Suppressor macrophage treated with lipopolysaccharide for 4 hours (primary cell): ENCODE measurements around the gene CCN6.

ENCODE experiments used
- DNase-seq: peaks from one replicate; pipeline ENCODE4 v3.0.0-alpha.2; 2020

The CCN6 gene

DNA sequence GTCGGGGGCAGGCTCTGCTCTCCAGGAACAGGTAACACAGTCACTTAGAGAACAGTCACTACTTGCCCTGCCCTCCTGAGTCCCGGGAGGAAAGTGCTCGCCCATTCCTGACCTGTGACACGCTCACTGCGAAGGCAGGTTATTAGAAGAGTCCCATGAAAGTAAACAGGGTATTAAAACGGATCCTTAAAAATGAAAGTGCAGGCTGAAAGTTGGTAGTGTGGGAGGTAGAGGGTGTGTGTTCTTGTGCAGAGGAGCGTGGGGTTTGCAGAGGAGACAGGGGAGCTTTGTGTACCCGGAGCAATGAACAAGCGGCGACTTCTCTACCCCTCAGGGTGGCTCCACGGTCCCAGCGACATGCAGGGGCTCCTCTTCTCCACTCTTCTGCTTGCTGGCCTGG lies at the start of gene CCN6:
TSS of gene CCN6 (plus strand) at position 104 of the 400 bp plus-strand sequence. CDS start at position 358, 254 bp downstream.
- no peak for DNase-seq

DNA sequence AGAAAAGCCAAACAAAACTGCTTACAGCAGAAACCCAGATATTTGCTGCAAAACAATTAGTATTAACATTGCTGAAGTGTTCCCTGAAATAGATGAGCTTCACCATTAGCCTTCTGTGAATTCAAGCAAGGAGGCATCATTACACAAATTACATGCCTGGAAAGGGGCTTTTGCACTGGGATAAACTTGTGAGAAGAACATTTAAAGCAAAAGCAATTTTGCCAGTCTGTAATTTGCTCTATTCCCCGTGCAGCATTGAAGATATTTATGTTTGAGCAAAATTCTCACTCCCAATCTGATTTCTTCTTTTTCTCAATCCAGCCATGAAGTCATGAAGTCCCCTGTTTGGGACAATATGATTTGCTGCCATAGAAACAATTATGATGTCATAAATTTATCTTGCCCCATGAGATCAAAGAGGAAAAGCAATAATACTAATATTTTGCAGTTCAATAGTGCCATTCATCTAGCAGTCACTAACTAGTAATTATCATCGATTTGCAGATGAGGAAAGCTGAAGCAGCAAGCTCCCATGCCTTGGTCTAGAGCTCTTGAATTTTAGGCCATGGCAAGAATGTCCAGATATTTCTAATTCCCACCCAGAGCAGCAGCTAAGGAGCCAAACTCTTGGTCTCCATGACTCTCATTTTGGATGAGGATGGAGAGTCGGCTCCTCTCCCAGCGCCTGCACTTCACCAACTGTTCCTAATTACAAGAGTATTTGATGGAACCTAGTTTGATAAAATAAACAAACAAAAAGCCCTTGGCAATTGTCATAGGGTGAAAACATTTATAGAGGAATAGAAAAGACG lies 49.5 kb upstream of the CCN6 start:
- DNase-seq, result no peak

DNA sequence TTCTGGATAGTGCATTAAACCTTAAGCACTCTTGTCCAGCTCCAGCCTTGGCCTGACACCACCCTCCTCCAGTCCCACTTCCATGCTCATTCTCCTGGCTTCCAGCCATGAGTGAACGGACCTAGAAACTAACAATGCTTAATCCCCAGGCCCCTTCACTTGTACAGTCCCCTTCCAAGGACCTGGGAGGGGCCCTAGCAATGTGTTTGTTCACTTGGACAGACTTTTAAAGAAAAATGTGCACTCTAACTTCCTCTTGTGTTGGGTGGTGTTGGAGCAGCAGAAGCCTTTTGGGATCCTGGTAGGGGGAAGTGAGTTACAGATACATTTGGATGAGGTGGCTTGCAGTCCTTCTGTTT lies 48.9 kb upstream of the CCN6 start:
- peak; percentile 37 for DNase-seq

DNA sequence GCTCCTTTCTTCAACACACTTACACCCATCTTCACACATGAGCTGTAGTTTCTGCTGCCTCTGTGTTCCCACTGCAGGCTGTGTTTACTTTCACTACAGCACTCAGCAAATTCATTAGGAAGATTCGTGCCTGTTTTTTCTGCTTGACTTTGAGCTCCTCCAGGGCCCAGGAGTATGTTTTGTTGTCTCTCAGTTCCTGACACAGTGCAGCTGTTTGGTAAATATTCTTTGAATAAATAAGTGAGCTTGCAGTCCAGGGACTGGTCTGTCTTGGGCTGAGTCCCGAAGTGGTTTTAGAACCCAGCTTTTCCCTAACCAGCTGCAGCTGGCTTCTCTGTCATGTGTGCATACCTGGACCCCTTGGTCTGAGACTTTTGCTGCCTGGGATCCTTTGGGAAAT lies 46.6 kb upstream of the CCN6 start:
- no peak for DNase-seq

DNA sequence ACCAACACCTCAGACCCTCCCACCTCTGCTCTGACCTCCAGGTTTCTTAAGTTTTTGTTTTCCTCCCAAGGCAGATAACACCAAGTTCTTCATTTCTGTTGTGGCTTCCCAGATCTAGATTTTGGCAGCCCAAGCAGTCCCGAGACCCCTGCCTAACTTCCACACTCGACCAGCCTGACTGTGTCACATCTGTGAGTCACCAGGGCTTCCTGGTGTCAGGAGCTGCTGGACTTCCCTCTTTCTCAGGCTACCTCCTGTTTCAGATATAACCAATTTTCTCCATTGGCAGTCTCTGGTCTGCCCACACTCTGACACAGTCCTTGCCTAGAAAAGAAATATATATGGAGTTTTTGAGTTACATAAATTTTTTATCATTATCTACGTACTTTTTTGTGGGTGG lies 46.1 kb upstream of the CCN6 start:
- peak; percentile 87 for DNase-seq

DNA sequence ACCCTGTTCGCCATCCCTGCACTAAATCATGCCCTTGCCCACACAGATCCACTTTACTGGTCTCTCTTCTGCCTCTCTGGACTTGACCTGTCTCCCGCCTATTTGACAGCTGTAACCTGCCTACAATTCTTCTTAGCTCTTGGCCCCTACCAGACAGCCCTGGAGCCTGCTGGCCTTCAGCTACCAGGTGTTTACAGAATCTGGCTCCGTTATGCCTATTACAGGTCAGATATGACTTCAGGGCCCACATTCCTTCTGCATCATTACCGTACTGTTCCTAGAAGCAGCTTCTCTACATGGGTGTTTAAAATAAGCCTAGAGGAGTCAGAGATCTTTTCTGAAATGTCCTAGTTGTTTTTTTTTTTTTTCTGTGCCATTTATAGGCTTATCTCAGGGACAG lies 45.4 kb upstream of the CCN6 start:
- no peak for DNase-seq

DNA sequence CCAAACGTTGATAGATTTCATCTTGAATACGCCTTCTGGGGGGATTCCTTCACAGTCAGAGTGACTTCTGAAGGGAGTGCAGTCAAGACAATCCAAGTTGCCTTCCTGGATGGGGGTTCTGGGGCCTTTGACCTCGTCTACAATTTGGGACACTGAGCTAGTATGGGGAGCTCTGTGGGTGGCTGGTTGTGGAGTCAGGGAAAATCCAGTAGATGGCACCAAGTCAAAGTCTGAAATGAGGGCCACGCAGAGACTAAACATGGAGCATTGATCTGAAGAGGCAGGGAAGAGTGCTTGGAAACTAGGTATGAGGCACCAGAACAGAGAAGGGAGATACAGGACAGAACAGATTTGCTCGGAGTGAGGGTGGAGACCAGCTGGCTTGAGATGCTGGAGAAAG lies 43.6 kb upstream of the CCN6 start:
- DNase-seq, result no peak

DNA sequence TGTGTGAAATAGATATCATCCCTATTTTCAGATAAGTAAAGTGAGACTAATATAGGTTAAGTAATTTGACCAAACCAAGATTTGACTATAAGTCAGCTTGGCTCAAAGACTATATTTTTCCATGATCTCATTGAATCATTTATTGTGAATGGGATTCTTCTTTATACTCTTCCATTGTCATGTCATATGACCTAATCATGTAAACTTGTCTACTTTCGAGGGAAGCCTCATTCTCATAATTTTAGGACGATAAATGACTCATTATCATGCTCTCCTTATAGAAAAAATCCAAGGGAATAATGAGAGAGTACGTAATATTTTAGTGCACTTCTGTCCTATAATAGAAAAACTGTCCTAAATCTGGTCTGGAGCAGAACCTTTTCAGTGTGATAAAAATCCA lies 40.9 kb upstream of the CCN6 start:
- no peak for DNase-seq

DNA sequence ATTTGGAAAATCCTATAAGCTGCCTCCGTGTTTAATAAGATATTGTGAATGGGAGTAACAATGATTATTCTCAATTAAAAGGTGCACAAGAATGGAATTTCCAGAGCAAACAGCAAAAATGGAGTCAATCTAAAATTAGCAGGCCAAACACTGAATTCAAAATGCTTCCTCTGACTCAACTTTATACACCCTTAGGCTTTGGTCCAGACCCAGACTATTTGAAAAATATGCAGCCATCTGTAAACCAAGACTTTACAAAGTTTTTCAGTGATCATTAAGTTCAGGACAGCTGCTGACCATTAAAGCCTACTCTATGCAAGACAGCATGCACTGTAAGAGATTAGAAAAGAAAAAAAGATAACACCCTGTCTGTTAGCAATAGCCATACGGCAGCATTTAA lies 39.4 kb upstream of the CCN6 start:
- DNase-seq, result no peak

DNA sequence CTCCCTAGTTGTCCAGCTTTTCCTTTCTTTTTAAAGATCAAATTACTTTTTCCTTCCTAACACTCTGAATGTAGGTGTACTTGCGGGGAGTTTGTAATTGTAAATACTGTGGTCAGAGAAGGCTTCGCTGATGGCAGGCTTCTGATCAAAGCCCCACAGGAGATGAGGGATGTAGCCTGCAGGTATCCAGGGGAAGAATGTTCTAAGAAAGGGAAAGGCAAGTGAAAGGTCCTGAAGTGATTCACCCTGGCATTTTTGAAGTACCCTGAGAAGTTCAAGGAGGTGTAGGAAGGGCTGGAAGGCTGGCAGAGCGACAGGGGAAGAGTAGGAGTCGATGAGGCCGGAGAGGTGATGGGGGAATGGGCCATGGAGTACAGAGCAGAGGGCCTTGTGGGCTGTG lies 38.2 kb upstream of the CCN6 start:
- no peak for DNase-seq

DNA sequence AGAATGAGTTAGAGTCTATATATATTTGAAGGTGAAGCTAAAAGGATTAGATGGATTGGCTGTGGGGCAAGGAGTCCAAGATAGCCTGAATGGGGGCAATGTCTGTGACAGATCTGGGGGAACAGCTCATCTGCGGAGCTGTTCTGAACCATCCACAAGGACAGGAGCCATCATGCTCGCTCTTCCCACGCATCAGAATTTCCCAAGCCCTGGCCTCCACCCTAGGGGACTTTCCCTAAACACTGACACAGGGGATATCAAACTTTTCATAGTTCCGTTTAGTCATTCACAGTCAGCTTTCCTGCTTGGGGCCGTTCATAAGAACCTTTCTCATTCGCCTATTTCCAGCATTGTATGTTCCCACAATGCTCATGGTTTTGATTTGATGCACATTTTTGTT lies 37.6 kb upstream of the CCN6 start:
- peak; percentile 60 for DNase-seq

DNA sequence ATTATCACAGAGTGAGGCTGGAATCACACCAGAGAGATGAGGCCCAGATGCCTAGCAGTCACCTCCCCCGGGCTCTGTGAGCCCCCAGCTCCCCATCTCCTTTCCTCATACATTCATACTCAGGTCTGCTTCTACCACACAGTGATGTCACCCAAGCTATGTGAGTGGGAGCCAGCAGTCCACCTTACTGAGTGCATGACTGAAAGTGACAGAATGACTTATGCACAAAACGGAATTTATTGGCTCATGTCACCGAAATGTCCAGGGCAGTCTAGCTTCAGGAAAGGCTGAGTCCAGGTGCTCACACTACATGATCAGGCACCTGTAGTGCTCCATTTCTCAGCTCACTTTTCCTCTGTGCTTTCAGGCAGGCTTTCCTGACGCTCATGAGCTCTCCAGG lies 36.7 kb upstream of the CCN6 start:
- DNase-seq, result no peak

DNA sequence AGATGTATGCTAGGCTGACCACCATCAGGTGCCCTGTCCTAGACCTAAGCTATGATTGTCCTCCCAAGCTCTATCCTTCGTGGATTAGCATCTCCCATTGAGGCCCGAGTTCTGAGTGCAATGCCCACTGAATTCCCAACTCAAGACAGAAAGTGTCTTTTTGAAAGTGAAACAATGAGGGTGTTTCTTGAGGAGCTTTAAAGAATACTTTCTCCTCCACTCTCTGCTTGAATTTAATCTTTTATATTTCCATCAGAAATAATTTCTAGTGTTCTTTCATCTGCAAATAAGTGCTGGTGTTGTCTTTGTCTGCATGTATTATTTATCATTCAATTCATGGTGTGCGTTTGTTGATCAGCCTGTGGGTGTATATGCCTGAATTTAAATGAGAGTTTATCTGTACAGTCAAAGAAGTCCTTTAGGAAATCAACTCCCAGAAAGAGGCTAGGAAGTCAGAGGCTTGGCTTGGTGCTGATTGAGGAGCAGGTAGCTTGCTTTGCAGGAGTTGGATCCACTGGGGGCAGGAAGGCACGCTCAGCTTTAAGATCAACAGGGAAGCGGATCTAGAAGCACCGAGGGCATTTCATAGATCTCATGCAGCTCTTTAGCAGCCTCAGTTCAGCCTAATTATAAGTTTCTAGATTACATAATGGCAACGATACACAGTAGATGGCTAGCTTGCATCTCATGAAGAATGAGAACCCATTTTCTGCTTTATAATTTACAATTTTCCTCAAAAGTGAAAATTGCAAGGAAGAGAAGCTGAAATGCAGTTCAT lies 36.0 kb upstream of the CCN6 start:
- DNase-seq, result no peak

DNA sequence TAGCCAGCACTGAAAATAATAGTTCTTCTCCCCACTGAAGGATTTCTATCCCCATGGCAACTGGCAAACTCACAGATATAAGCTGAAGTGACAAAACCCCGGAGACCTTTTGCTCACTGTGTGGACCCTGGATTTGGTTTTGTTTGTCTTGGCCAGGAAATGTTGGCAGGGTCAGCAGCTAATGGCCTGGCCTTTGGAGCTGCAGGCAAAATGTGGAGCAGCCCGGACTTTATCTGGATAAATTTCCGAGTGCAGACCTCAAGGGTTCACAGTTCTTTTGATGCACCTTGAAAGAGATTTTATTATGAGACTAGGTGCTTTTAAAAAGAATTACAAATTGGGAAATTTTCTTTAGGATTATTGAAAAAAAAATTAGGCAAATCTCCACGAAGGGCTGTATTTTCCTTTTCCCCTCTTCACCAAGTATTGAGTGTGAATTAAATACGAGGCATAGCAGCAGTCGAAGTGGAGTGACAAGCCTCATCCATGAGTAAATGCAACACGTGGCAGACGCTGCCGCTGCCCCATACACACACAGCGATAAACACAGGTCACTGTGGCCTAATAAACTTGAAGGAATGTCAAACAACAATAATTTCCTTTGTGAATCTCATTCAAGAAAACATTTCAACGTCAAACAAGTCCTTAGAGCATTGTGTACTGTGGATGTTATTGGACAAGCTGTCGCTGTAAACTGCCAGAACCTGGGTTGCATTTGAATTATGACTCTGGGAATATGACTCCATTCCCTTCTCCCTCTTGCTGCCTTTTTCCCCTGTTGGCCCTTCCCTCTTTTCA lies 35.1 kb upstream of the CCN6 start:
- no peak for DNase-seq

DNA sequence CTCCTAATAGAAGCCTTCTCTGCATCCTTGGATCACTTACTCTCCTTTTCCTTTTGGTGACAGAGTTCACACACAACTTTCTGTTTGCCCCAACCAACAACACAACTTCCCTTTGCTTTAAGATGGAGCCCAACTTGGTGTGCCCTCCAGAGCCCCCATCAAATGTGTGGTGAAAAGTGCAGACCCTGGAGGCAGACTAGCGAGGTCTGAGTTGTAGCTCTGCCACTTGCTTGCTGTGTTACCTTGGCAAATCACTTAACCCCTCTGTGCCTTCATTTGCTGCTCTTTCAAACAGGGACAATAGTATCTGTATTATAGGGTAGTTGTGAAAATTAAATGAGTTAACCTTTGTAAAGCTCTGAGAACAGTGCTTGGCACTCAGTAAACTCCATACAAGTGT lies 34.3 kb upstream of the CCN6 start:
- DNase-seq, result no peak

DNA sequence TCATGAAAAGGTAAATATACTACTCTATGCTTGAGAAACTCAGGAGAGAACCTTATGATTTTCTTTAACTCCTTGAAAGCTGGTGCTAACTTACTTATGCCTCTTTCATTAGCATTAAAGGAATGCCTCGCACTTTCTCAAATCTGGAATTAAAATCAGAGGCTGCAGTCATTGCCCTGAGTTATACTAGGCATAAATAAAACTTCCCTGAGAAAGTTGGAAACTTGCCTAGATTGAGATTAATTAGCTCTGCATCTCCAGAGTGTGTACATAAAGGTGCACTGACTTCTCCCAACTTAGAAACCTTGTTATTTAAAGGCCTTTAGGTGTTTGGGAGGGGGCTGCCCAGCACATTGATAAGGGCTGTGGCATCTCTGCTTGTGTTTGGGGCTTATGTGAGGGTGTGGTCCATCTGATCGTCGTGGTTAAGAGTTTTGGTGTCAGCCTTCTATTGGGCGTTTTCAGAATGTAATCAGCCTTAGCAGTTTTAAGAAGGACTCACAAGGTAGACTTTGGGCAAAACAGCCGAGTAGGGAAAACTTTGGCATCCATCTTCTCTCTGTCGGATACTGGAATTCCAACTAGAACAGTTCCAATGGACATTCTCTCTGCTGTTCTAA lies 32.1 kb upstream of the CCN6 start:
- no peak for DNase-seq

DNA sequence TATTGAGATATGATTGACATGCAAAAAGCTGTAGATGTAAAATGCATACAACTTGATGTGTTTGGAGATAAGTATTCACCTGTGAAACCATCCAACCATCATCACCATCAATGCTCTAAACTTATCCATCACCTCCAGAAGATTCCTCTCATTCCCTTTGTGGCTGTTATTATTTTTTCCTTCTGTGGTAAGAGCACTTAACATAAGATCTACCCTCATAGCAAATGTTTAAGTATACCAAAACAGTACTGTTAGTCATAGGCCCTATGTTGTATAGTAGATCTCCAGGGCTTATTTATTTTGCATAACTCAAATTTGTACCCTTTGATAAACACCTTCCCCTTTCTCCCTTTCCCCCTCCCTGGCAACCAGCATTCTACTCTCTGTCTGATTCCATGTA lies 31.2 kb upstream of the CCN6 start:
- DNase-seq, result no peak

DNA sequence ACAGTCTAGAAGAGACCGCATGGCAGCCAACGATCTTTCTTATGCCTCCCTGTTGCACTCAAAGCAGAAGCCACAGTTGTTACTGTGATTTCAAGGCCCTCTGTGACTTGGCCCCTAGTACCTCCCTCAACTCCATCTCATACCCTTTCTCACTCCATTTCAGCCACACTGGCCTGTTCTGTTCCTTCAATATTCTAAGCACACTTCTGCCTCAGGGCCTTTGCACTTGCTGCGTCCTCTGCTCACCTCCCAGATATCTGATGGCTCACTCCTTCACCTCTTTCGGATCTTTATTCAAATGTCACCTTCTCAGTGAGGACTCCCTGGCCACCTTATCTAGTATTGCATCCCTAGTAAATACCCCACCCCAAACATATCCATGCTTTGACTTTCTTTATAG lies 29.4 kb upstream of the CCN6 start:
- DNase-seq, result no peak

DNA sequence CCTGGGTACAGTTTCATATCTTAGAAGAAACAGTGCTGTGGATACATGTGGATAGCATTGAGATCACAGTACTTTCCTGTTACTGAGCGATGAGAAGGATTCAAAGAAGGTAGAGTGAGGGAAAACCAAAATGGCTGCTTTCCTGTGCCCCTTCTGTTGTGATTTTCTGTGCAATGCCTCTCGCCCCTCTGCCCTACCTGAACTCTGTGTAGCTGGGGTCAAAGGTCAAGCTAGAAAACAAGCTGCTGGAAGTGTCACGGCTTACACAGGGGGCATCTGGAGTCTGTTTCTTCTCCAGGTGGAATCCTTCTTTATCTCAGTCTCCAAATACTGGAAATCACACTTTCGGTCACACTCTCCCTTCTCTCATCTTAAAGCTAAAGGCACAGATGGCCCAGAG lies 27.0 kb upstream of the CCN6 start:
- DNase-seq, result no peak

DNA sequence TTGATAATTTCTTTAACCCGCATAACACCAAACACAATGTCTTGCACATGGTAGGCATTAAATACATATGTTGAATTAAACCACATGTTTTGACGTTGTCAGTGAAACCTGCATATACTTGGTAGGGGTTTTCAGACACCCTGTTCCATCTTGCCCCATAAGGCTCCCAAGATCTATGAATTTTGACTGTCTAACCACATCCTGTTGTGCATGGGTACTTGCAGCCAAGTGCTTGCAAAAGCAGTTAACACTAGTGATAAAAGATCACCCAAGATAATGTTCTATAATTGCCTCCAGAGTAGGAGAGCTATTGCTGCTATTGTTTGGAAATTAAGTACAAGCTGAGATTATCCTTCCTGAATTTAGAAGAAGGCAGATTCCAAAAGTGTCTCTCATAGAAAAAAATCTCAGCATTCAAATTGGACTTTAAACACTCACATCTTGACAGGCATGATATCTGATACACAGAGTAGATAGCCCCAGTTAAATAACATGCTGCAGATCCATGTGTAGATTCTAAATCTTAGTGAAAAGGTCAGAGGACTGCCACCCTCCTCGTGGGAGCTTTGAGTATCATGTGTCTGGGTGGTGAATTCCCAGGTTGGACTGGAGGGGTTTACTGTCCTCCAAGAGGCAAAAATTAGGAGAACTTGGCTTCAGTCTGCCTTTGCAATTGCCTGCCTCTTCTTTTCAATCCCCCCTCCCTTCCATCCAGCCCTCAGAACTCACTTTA lies 25.8 kb upstream of the CCN6 start:
- DNase-seq, result no peak

DNA sequence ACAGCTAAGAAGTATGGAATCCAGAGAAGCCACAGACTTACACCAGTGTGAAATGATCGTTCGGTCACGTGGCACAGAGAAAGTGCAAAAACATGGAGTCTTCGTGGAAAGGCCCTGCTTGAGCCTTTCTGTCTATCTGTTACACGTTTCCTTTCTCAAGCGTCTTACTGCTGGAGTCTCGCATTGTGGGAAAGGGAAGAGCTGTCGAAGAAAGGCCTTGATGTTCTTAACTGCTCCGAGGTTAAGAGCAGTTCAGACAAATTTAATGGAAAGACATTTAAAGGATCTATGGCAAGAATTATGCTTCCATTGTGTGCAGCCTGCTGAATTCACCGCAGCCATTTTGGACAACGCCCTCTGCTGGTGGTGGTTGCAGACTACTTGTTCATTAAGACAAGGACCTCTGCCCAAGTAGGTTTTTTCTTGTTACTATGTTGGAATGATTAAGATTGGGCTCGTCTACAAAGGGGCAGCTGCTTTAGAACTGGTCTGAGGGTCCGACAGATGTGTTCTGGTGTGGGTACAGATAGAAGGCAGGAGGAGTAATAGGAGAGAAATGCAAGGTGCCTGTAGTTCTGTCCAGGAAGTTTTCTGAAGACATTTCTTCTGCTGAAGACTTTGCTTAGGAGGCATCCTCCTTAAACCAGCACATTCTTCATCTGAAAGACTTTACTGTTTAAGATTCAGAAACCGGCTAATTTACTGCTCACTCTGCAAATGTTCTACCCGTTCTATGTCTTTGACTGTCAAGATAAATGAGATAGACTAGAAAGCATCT lies 24.7 kb upstream of the CCN6 start:
- DNase-seq, result peak; percentile 82
